H1 (cell line): ENCODE results near the gene PPP1R14B. TPM values are rescaled to one million over a fixed set of nuclear protein-coding genes. Genes with fewer than 3 reads are reported as not detected.

Experiments used
- JUND ChIP-seq: IDR thresholded peaks from 2 replicates; pipeline ENCODE4 v1.6.1; 2011; ENCODE audit warnings: mild to moderate bottlenecking, improper control_type of control experiment, low read length
- RFX5 ChIP-seq: IDR thresholded peaks from 2 replicates; pipeline ENCODE4 v1.6.1; 2011; ENCODE audit warnings: low read depth, low read length, improper control_type of control experiment, borderline replicate concordance
- polyA plus RNA-seq, 7 experiments: library from polyadenylated mRNA; depleted of rRNA in 3 of 7; stranded (reverse) in 5 of 7; unstranded in 2 of 7; fragments of >200 nt in 5 of 7; fragments of 200-250 nt in 2 of 7; gene quantifications; 1 replicate in 5 of 7; 2 replicates in 1 of 7; 4 replicates in 1 of 7; pipeline versions ENCODE4 v1.2.1 to v1.2.3, GENCODE V29; 2011 to 2013; ENCODE audit warnings: missing spikeins in 2 of 7, mixed read lengths in 2 of 7
- total RNA-seq: library from RNA; stranded (reverse); fragmentation: NEBNext Ultra II Directional; extraction: Animal tissue kit (Norgen Biotek cat#: 25700); gene quantifications from 2 replicates; pipeline ENCODE4 v1.2.1, GENCODE V29; 2021

Gene PPP1R14B
- total and polyA plus RNA-seq, 2 of the 8 experiments (the other 6 are each of a cell fraction or from before 2014, with no cell fraction given), result 265 to 419 TPM

DNA sequence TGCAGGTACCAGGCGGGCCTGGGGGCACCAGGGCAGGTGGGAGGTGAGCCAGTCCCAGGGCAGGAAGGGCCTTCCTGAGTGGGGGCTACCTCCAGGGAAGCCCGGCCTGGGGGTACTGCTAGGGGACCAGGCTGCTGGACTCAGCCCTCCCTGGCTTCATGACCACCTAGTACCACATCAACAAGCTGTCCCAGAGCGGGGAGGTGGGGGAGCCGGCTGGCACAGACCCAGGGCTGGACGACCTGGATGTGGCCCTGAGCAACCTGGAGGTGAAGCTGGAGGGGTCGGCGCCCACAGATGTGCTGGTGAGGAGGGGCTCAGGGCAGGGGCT lies 27.4 kb downstream of the PPP1R14B start (continued):
- TF ChIP-seq RFX5, result no peak
- TF ChIP-seq JUND, result no peak
